PFSK-1 (cell line): ENCODE measurements around the gene C1QTNF3.

Source experiments
- POLR2AphosphoS5 ChIP-seq: IDR thresholded peaks from 2 replicates; pipeline ENCODE4 v1.6.1; 2012; ENCODE audit warnings: low read depth, mild to moderate bottlenecking, control low read depth, low read length, moderate library complexity
- TAF1 ChIP-seq: IDR thresholded peaks from 2 replicates; pipeline ENCODE4 v1.6.1; 2012; ENCODE audit warnings: low read length, control low read depth, borderline replicate concordance; ENCODE audit not compliant: insufficient read depth
- TF ChIP-seq, protein P1 (sequence below), 2 experiments: IDR thresholded peaks; 2 replicates each; pipeline versions ENCODE4 v1.6.1 to v1.8.0; 2011 to 2012; ENCODE audit warnings: low read depth in 2 of 2, low read length in 2 of 2, control low read depth in 1 of 2, inconsistent platforms in 1 of 2, mild to moderate bottlenecking in 1 of 2, moderate library complexity in 1 of 2; ENCODE audit not compliant: insufficient read depth in 1 of 2

- TF ChIP-seq POLR2AphosphoS5 (no peak), TAF1 (no peak)
- TF ChIP-seq, protein P1, sequence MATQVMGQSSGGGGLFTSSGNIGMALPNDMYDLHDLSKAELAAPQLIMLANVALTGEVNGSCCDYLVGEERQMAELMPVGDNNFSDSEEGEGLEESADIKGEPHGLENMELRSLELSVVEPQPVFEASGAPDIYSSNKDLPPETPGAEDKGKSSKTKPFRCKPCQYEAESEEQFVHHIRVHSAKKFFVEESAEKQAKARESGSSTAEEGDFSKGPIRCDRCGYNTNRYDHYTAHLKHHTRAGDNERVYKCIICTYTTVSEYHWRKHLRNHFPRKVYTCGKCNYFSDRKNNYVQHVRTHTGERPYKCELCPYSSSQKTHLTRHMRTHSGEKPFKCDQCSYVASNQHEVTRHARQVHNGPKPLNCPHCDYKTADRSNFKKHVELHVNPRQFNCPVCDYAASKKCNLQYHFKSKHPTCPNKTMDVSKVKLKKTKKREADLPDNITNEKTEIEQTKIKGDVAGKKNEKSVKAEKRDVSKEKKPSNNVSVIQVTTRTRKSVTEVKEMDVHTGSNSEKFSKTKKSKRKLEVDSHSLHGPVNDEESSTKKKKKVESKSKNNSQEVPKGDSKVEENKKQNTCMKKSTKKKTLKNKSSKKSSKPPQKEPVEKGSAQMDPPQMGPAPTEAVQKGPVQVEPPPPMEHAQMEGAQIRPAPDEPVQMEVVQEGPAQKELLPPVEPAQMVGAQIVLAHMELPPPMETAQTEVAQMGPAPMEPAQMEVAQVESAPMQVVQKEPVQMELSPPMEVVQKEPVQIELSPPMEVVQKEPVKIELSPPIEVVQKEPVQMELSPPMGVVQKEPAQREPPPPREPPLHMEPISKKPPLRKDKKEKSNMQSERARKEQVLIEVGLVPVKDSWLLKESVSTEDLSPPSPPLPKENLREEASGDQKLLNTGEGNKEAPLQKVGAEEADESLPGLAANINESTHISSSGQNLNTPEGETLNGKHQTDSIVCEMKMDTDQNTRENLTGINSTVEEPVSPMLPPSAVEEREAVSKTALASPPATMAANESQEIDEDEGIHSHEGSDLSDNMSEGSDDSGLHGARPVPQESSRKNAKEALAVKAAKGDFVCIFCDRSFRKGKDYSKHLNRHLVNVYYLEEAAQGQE (IDR thresholded peaks at IDR 0.05; ENCODE audit: insufficient read depth in 1 of 2, low read depth in 2 of 2, low read length in 2 of 2), result no peak
Measured at GRCh38 chr5:34058532-34058931, 15.5 kb upstream of the C1QTNF3 start.
